ENCODE data around the gene SMPDL3B.

GRCh38 chr1:27906759-27907158 lies 28.0 kb upstream of the SMPDL3B start:
- TF ChIP-seq POLR2AphosphoS5 (IDR thresholded peaks at IDR 0.05), result no peak
- TF ChIP-seq, protein P1, sequence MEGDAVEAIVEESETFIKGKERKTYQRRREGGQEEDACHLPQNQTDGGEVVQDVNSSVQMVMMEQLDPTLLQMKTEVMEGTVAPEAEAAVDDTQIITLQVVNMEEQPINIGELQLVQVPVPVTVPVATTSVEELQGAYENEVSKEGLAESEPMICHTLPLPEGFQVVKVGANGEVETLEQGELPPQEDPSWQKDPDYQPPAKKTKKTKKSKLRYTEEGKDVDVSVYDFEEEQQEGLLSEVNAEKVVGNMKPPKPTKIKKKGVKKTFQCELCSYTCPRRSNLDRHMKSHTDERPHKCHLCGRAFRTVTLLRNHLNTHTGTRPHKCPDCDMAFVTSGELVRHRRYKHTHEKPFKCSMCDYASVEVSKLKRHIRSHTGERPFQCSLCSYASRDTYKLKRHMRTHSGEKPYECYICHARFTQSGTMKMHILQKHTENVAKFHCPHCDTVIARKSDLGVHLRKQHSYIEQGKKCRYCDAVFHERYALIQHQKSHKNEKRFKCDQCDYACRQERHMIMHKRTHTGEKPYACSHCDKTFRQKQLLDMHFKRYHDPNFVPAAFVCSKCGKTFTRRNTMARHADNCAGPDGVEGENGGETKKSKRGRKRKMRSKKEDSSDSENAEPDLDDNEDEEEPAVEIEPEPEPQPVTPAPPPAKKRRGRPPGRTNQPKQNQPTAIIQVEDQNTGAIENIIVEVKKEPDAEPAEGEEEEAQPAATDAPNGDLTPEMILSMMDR (IDR thresholded peaks at IDR 0.05), result no peak
- TF ChIP-seq POLR2A (IDR thresholded peaks at IDR 0.05), result no peak

Measured in upper lobe of left lung (tissue), 4 donors.